PC-3 (cell line): ENCODE results near the gene DYNLL2.

Source experiments
- CTCF ChIP-seq: fragments of 300-600 bp; sonication (generic); conservative IDR thresholded peaks from 2 replicates; pipeline ENCODE4 v1.5.1; 2017; ENCODE audit warnings: antibody characterized with exemption, low read depth, mild to moderate bottlenecking, low read length
- EZH2 ChIP-seq: fragments of 300-600 bp; sonication (generic); IDR thresholded peaks from one replicate; pipeline ENCODE4 v1.6.1; 2017; ENCODE audit warnings: antibody characterized with exemption, mild to moderate bottlenecking, low read length; ENCODE audit not compliant: unreplicated experiment

GRCh38 chr17:58097384-58098088 lies 14.3 kb downstream of the DYNLL2 start:
- TF ChIP-seq CTCF (no peak; the same call in 1 of the 2 replicates), EZH2 (no peak)
